ENCODE measurements around the gene SLC38A10. TPM values are rescaled to one million over a fixed set of nuclear protein-coding genes. Genes with fewer than 3 reads are reported as not detected.

The SLC38A10 gene
- total and polyA plus RNA-seq, 2 of the 13 experiments (the other 11 are each of a cell fraction or from before 2014, with no cell fraction given) = 23.4 to 55.8 TPM

DNA sequence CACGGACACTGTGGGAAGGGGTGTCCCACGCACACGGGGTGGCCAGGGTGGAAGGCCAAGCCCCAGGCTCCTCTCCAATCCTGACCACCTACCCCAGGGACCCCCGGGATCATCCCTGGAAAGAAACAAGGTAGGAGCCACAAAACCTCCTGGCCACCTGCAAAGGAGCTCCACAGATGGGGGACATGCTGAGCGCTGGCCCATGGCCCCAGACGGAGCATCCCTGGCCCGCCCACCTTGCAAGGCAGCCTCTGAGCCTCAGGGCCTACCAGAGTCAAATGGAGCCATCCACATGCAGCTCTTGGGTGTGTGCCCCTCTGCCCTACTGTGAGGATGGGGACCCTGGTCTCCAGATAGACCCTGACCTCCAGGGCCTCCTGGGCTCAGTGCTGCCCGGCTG lies 16.3 kb downstream of the SLC38A10 start (continued):
- TF ChIP-seq, protein P1, sequence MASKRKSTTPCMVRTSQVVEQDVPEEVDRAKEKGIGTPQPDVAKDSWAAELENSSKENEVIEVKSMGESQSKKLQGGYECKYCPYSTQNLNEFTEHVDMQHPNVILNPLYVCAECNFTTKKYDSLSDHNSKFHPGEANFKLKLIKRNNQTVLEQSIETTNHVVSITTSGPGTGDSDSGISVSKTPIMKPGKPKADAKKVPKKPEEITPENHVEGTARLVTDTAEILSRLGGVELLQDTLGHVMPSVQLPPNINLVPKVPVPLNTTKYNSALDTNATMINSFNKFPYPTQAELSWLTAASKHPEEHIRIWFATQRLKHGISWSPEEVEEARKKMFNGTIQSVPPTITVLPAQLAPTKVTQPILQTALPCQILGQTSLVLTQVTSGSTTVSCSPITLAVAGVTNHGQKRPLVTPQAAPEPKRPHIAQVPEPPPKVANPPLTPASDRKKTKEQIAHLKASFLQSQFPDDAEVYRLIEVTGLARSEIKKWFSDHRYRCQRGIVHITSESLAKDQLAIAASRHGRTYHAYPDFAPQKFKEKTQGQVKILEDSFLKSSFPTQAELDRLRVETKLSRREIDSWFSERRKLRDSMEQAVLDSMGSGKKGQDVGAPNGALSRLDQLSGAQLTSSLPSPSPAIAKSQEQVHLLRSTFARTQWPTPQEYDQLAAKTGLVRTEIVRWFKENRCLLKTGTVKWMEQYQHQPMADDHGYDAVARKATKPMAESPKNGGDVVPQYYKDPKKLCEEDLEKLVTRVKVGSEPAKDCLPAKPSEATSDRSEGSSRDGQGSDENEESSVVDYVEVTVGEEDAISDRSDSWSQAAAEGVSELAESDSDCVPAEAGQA (IDR thresholded peaks at IDR 0.05; ENCODE audit: low read depth) = no peak
- TF ChIP-seq, protein P1 (CRISPR knock-in tag; IDR thresholded peaks at IDR 0.05; ENCODE audit: borderline replicate concordance) = no peak
- TF ChIP-seq, protein P2, sequence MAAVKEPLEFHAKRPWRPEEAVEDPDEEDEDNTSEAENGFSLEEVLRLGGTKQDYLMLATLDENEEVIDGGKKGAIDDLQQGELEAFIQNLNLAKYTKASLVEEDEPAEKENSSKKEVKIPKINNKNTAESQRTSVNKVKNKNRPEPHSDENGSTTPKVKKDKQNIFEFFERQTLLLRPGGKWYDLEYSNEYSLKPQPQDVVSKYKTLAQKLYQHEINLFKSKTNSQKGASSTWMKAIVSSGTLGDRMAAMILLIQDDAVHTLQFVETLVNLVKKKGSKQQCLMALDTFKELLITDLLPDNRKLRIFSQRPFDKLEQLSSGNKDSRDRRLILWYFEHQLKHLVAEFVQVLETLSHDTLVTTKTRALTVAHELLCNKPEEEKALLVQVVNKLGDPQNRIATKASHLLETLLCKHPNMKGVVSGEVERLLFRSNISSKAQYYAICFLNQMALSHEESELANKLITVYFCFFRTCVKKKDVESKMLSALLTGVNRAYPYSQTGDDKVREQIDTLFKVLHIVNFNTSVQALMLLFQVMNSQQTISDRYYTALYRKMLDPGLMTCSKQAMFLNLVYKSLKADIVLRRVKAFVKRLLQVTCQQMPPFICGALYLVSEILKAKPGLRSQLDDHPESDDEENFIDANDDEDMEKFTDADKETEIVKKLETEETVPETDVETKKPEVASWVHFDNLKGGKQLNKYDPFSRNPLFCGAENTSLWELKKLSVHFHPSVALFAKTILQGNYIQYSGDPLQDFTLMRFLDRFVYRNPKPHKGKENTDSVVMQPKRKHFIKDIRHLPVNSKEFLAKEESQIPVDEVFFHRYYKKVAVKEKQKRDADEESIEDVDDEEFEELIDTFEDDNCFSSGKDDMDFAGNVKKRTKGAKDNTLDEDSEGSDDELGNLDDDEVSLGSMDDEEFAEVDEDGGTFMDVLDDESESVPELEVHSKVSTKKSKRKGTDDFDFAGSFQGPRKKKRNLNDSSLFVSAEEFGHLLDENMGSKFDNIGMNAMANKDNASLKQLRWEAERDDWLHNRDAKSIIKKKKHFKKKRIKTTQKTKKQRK (IDR thresholded peaks at IDR 0.05; ENCODE audit: low read length) = no peak

Measured in HepG2 (cell line).